Osteocyte (in vitro differentiated cells): ENCODE data around the gene KRT27. TPM values are rescaled to one million over a fixed set of nuclear protein-coding genes. Genes with fewer than 3 reads are reported as not detected.

Source experiments
- DNase-seq: peaks from one replicate; pipeline ENCODE4 v3.0.0; 2021; ENCODE audit warnings: mixed read lengths; ENCODE audit not compliant: unreplicated experiment; ENCODE audit errors: extremely low spot score
- H3K27ac Mint-ChIP-seq: one replicate; pipeline ENCODE4 v1.8.0; 2021; ENCODE audit warnings: mild to moderate bottlenecking, mixed read lengths; ENCODE audit not compliant: unreplicated experiment
- H3K27me3 Mint-ChIP-seq: one replicate; pipeline ENCODE4 v1.8.0; 2021; ENCODE audit warnings: mixed read lengths; ENCODE audit not compliant: unreplicated experiment
- H3K36me3 Mint-ChIP-seq: one replicate; pipeline ENCODE4 v1.8.0; 2021; ENCODE audit warnings: mixed read lengths; ENCODE audit not compliant: unreplicated experiment
- H3K4me1 Mint-ChIP-seq: one replicate; pipeline ENCODE4 v1.8.0; 2021; ENCODE audit warnings: mixed read lengths; ENCODE audit not compliant: unreplicated experiment
- H3K4me3 Mint-ChIP-seq: one replicate; pipeline ENCODE4 v1.8.0; 2021; ENCODE audit warnings: mild to moderate bottlenecking, moderate library complexity, mixed read lengths; ENCODE audit not compliant: unreplicated experiment
- H3K9me3 Mint-ChIP-seq: one replicate; pipeline ENCODE4 v1.8.0; 2021; ENCODE audit warnings: mixed read lengths; ENCODE audit not compliant: unreplicated experiment
- total RNA-seq: library from RNA; stranded (reverse); gene quantifications from 2 replicates; pipeline ENCODE4 v1.2.1, GENCODE V29; 2021
- TF ChIP-seq, protein P1 (sequence below): fragments of 200-600 bp; sonication (generic); IDR thresholded peaks from 2 replicates; pipeline ENCODE4 v1.5.0; 2021; ENCODE audit warnings: antibody characterized with exemption, mild to moderate bottlenecking, moderate library complexity

KRT27 gene
- total RNA-seq, 1 donor from 2014 or later = not detected

GRCh38 chr17:40809721-40810421 is 27.5 kb upstream of the KRT27 start:
- TF ChIP-seq, protein P1, sequence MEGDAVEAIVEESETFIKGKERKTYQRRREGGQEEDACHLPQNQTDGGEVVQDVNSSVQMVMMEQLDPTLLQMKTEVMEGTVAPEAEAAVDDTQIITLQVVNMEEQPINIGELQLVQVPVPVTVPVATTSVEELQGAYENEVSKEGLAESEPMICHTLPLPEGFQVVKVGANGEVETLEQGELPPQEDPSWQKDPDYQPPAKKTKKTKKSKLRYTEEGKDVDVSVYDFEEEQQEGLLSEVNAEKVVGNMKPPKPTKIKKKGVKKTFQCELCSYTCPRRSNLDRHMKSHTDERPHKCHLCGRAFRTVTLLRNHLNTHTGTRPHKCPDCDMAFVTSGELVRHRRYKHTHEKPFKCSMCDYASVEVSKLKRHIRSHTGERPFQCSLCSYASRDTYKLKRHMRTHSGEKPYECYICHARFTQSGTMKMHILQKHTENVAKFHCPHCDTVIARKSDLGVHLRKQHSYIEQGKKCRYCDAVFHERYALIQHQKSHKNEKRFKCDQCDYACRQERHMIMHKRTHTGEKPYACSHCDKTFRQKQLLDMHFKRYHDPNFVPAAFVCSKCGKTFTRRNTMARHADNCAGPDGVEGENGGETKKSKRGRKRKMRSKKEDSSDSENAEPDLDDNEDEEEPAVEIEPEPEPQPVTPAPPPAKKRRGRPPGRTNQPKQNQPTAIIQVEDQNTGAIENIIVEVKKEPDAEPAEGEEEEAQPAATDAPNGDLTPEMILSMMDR = no peak
- no peaks in the 10 kb centered on the region for H3K36me3 Mint-ChIP-seq
- H3K9me3 Mint-ChIP-seq = no peaks in the 10 kb centered on the region
- peaks cover 57% of the 10 kb centered on the region for H3K27me3 Mint-ChIP-seq
- H3K27ac Mint-ChIP-seq = no peak overlapping the region
- DNase-seq = no peak
- peaks cover 7% of the 10 kb centered on the region for H3K4me1 Mint-ChIP-seq
- H3K4me3 Mint-ChIP-seq = no peak overlapping the region

- Mint-ChIP-seq H3K4me1 (peaks cover 9% of the 10 kb centered on the region), H3K4me3 (no peak overlapping the region), H3K36me3 (no peaks in the 10 kb centered on the region), H3K27ac (no peak overlapping the region), H3K9me3 (no peaks in the 10 kb centered on the region), H3K27me3 (peaks cover 50% of the 10 kb centered on the region)
- DNase-seq = no peak
- TF ChIP-seq, protein P1 = no peak
Observed at GRCh38 chr17:40806131-40806530, 23.8 kb upstream of the KRT27 start.

- Mint-ChIP-seq H3K4me3 (no peak overlapping the region), H3K9me3 (no peaks in the 10 kb centered on the region)
- DNase-seq = peak; percentile 92
Observed at GRCh38 chr17:40803617-40804082, 21.3 kb upstream of the KRT27 start.

GRCh38 chr17:40801157-40801556 is 18.8 kb upstream of the KRT27 start:
- DNase-seq = no peak
- no peaks in the 10 kb centered on the region for H3K9me3 Mint-ChIP-seq
- H3K27me3 Mint-ChIP-seq = peaks cover 47% of the 10 kb centered on the region
- H3K4me3 Mint-ChIP-seq = no peak overlapping the region
- H3K36me3 Mint-ChIP-seq = no peaks in the 10 kb centered on the region
- no peak overlapping the region for H3K27ac Mint-ChIP-seq
- TF ChIP-seq, protein P1 = no peak
- H3K4me1 Mint-ChIP-seq = peaks cover 2% of the 10 kb centered on the region

More at GRCh38 chr17:40803617-40804082, 21.3 kb upstream of the KRT27 start:
- H3K27ac Mint-ChIP-seq = no peak overlapping the region
- H3K36me3 Mint-ChIP-seq = no peaks in the 10 kb centered on the region
- H3K4me1 Mint-ChIP-seq = peaks cover 2% of the 10 kb centered on the region
- H3K27me3 Mint-ChIP-seq = peaks cover 48% of the 10 kb centered on the region
- TF ChIP-seq, protein P1 = peak; percentile 95

- no peaks in the 10 kb centered on the region for H3K36me3 Mint-ChIP-seq
- H3K4me3 Mint-ChIP-seq = no peak overlapping the region
- no peaks in the 10 kb centered on the region for H3K9me3 Mint-ChIP-seq
- TF ChIP-seq, protein P1 = no peak
- no peak for DNase-seq
- H3K4me1 Mint-ChIP-seq = peaks cover 2% of the 10 kb centered on the region
- H3K27ac Mint-ChIP-seq = no peak overlapping the region
- H3K27me3 Mint-ChIP-seq = peaks cover 46% of the 10 kb centered on the region
Observed at GRCh38 chr17:40800381-40800780, 18.0 kb upstream of the KRT27 start.
